Fibroblast of lung (primary cell): ENCODE measurements around the gene HSPG2. TPM values are rescaled to one million over a fixed set of nuclear protein-coding genes. Genes with fewer than 3 reads are reported as not detected.

Source experiments
- DNase-seq, 2 donors: peaks; one replicate each; pipeline versions ENCODE4 v3.0.0 to v3.0.0-alpha.2; 2010; ENCODE audit warnings: low read depth in 2 of 2
- H2AFZ ChIP-seq: 2 replicates; pipeline ENCODE4 v1.5.1; 2012; ENCODE audit warnings: low read length, control low read depth, inconsistent platforms
- H3K27ac ChIP-seq: 2 replicates; pipeline ENCODE4 v1.5.1; 2011; ENCODE audit warnings: low read length, control low read depth; ENCODE audit not compliant: insufficient read depth
- H3K27me3 ChIP-seq: 2 replicates; pipeline ENCODE4 v1.5.1; 2011; ENCODE audit warnings: mild to moderate bottlenecking, low read length; ENCODE audit not compliant: control insufficient read depth, insufficient read depth
- H3K36me3 ChIP-seq: 2 replicates; pipeline ENCODE4 v1.5.1; 2011; ENCODE audit warnings: low read length; ENCODE audit not compliant: control insufficient read depth, insufficient read depth
- H3K4me1 ChIP-seq: 2 replicates; pipeline ENCODE4 v1.5.1; 2011; ENCODE audit warnings: low read length; ENCODE audit not compliant: control insufficient read depth, insufficient read depth; ENCODE audit errors: extremely low read depth
- H3K4me2 ChIP-seq: 2 replicates; pipeline ENCODE4 v1.5.1; 2011; ENCODE audit warnings: low read length, control low read depth; ENCODE audit not compliant: insufficient read depth; ENCODE audit errors: extremely low read depth
- H3K4me3 ChIP-seq, 4 experiments: fragments of 200-600 bp in 1 of 4; sonication (generic) in 1 of 4; replicated peaks in 1 of 4; 2 replicates each; pipeline ENCODE4 v1.5.1; 2011 to 2016; ENCODE audit warnings: low read length in 4 of 4, low read depth in 3 of 4, mild to moderate bottlenecking in 3 of 4, control low read depth in 2 of 4, inconsistent platforms in 1 of 4, mixed read lengths in 1 of 4; ENCODE audit not compliant: insufficient read depth in 1 of 4; ENCODE audit errors: control extremely low read depth in 1 of 4
- H3K79me2 ChIP-seq: 2 replicates; pipeline ENCODE4 v1.5.1; 2012; ENCODE audit warnings: mild to moderate bottlenecking, low read length, inconsistent platforms; ENCODE audit not compliant: control insufficient read depth, insufficient read depth
- H3K9ac ChIP-seq: 2 replicates; pipeline ENCODE4 v1.5.1; 2011; ENCODE audit warnings: mild to moderate bottlenecking, low read length, control low read depth; ENCODE audit not compliant: insufficient read depth
- H3K9me3 ChIP-seq: 2 replicates; pipeline ENCODE4 v1.5.1; 2012; ENCODE audit warnings: low read depth, low read length; ENCODE audit not compliant: control insufficient read depth, insufficient read depth
- H4K20me1 ChIP-seq: 2 replicates; pipeline ENCODE4 v1.5.1; 2011; ENCODE audit warnings: low read length; ENCODE audit not compliant: control insufficient read depth, insufficient read depth; ENCODE audit errors: extremely low read depth
- CTCF ChIP-seq, 2 donors: IDR thresholded peaks in 1 of 2; conservative IDR thresholded peaks in 1 of 2; 1 replicate in 1 of 2; 2 replicates in 1 of 2; pipeline ENCODE4 v1.5.1; 2011 to 2012; ENCODE audit warnings: low read length in 2 of 2, control low read depth in 1 of 2, inconsistent platforms in 1 of 2, low read depth in 1 of 2, mild to moderate bottlenecking in 1 of 2
- EZH2 ChIP-seq: IDR thresholded peaks from 2 replicates; pipeline ENCODE4 v1.5.1; 2012; ENCODE audit warnings: low read length, control low read depth, mild to moderate bottlenecking; ENCODE audit errors: missing control alignments
- polyA plus RNA-seq, 2 donors: library from polyadenylated mRNA; depleted of rRNA in 1 of 2; stranded (reverse) in 1 of 2; unstranded in 1 of 2; fragments of >200 nt; gene quantifications; 2 replicates each; pipeline ENCODE4 v1.2.1, GENCODE V29; 2011 to 2012; ENCODE audit warnings: missing spikeins in 1 of 2
- total RNA-seq: library from RNA; depleted of rRNA; stranded (reverse); fragments of >200 nt; gene quantifications from 2 replicates; pipeline ENCODE4 v1.2.1, GENCODE V29; 2014

HSPG2 gene
- total and polyA plus RNA-seq, 2 donors (not counting 1 experiment from before 2014, with no cell fraction given) = 40.7 to 88.4 TPM

GRCh38 chr1:21847223-21848205, 89.6 kb downstream of the HSPG2 start:
- no peak overlapping the region for H3K4me2 ChIP-seq
- TF ChIP-seq EZH2 (no peak), CTCF (conservative IDR thresholded peaks at IDR 0.05 in 1 of 2, IDR thresholded peaks at IDR 0.05 in 1 of 2; ENCODE audit: low read depth in 1 of 2, low read length in 2 of 2) (no peak)

GRCh38 chr1:21845646-21846641, 91.2 kb downstream of the HSPG2 start:
- Histone ChIP-seq H3K4me1 (no peaks in the 10 kb centered on the region), H3K27ac (no peak overlapping the region), H3K27me3 (no peaks in the 10 kb centered on the region), H2AFZ (no peak overlapping the region), H3K4me2 (no peak overlapping the region), H3K9ac (no peak overlapping the region), H4K20me1 (no peaks in the 10 kb centered on the region), H3K79me2 (no peaks in the 10 kb centered on the region), H3K4me3 (no peak overlapping the region), H3K9me3 (no peaks in the 10 kb centered on the region), H3K36me3 (peaks cover 52% of the 10 kb centered on the region)
- no peak for DNase-seq
- no peak for TF ChIP-seq EZH2
- no peak for TF ChIP-seq CTCF (conservative IDR thresholded peaks at IDR 0.05 in 1 of 2, IDR thresholded peaks at IDR 0.05 in 1 of 2; ENCODE audit: low read depth in 1 of 2, low read length in 2 of 2)

More at GRCh38 chr1:21847223-21848205, 89.6 kb downstream of the HSPG2 start:
- DNase-seq = no peak
- no peaks in the 10 kb centered on the region for H3K27me3 ChIP-seq
- no peaks in the 10 kb centered on the region for H3K9me3 ChIP-seq
- peaks cover 50% of the 10 kb centered on the region for H3K36me3 ChIP-seq
- no peak overlapping the region for H2AFZ ChIP-seq
- H3K27ac ChIP-seq = no peak overlapping the region
- H4K20me1 ChIP-seq = no peaks in the 10 kb centered on the region
- H3K79me2 ChIP-seq = no peaks in the 10 kb centered on the region
- H3K4me1 ChIP-seq = no peaks in the 10 kb centered on the region
- no peak overlapping the region for H3K4me3 ChIP-seq
- no peak overlapping the region for H3K9ac ChIP-seq

- TF ChIP-seq CTCF (conservative IDR thresholded peaks at IDR 0.05 in 1 of 2, IDR thresholded peaks at IDR 0.05 in 1 of 2; ENCODE audit: low read depth in 1 of 2, low read length in 2 of 2) (no peak), EZH2 (no peak)
- H3K36me3 ChIP-seq = peaks cover 56% of the 10 kb centered on the region
Observed at GRCh38 chr1:21843996-21844395, 93.1 kb downstream of the HSPG2 start.

More at GRCh38 chr1:21843996-21844395, 93.1 kb downstream of the HSPG2 start:
- no peaks in the 10 kb centered on the region for H3K27me3 ChIP-seq
- no peaks in the 10 kb centered on the region for H3K4me1 ChIP-seq
- no peaks in the 10 kb centered on the region for H3K79me2 ChIP-seq
- H3K4me2 ChIP-seq = no peak overlapping the region
- no peaks in the 10 kb centered on the region for H3K9me3 ChIP-seq
- no peak overlapping the region for H3K4me3 ChIP-seq
- H3K9ac ChIP-seq = no peak overlapping the region
- H2AFZ ChIP-seq = no peak overlapping the region
- H4K20me1 ChIP-seq = no peaks in the 10 kb centered on the region
- DNase-seq = no peak
- H3K27ac ChIP-seq = no peak overlapping the region
